IPS-18c (cell line): Measurements from ENCODE around the gene MLLT3.

Experiments used
- H3K4me3 ChIP-seq: 2 replicates; pipeline ENCODE4 v1.7.0; 2013; ENCODE audit warnings: low read depth, mild to moderate bottlenecking, low read length, moderate library complexity; ENCODE audit not compliant: insufficient read depth
- H3K9me3 ChIP-seq: one replicate; pipeline ENCODE4 v1.6.1; 2013; ENCODE audit warnings: mild to moderate bottlenecking, low read length, moderate library complexity; ENCODE audit not compliant: control insufficient read depth, insufficient read depth

MLLT3 gene

DNA sequence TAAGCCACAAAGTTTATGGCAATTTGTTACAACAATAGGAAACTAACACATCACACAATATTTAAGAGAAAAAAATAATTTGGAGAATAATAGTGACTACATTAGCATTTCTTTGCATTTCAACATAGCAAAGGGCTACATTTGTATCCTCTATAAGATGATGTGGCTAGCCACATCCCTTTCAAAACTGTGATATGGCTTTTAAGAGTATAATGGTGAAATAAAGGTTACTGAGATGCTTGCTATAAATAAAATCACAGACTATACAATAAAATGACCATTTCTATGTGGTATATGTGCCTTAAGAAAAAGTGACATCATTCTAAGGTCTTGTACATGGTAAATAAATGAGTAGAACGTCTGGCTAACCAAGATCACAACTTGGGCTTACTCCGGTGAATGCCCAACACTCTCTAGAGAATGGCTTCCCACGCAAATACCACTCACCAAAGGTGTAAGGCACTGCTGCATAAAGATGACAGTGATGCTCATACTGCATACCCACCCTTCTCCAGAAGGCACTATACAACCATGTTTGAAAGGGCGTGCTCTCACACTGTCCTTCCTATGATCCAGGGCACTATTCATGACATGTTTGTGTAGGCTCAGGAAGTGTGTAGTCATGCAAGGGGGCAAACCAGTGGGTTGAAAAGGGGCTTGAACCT is 286.5 kb downstream of the MLLT3 start:
- Histone ChIP-seq H3K9me3 (peaks cover 3% of the 10 kb centered on the region), H3K4me3 (no peak overlapping the region)

GRCh38 chr9:20333991-20334390 is 288.3 kb downstream of the MLLT3 start:
- Histone ChIP-seq H3K9me3 (peaks cover 3% of the 10 kb centered on the region), H3K4me3 (no peak overlapping the region)

DNA sequence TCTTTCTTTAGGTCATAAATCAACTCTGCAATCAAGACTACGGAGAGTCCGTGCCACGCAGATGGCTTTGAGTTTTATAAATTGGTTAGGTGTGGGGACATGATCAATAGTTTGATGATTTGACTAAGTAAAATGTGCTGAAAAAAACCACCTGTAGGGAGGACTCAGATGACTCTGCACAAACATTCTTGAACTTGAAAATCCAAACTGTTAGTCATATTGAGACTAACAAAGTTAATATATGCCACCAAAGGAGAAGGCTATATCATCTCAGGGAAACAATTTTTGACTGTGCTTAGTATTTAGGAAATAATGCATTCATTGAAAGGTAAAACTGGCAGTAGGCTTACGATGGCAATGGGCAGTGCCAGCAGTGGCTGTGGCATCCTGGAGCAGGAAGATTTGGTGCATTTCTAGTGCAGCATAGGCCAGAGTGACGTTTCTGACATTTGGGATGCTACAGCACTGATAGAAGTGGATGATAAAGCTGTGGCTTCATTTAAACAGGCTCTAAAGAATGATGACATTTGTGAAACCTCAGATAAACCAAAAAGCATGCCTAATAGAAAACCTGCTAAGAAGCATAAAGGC is 291.1 kb downstream of the MLLT3 start:
- Histone ChIP-seq H3K4me3 (no peak overlapping the region), H3K9me3 (no peaks in the 10 kb centered on the region)

GRCh38 chr9:20330688-20331087 is 291.6 kb downstream of the MLLT3 start:
- Histone ChIP-seq H3K9me3 (no peaks in the 10 kb centered on the region), H3K4me3 (no peak overlapping the region)

DNA sequence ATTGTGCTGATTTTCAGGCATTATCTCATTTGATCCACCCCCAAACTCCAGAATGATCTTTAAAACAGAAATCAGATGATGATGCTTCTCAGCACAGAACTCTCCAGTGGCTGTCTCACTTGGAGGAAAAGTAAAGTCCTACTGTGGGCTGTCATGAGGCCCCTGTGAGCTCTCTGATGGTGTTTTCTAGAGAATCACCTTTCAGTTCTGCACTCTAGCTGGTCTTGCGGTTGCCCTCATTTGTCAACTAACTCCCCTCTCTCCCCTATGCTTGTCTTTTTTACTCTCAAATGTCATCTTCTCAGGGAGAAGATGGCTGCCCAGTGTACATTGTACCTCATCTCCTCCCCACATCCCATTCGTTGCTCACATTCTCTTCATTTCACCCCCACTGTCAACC is 295.8 kb downstream of the MLLT3 start:
- no peak overlapping the region for H3K4me3 ChIP-seq
- no peaks in the 10 kb centered on the region for H3K9me3 ChIP-seq

DNA sequence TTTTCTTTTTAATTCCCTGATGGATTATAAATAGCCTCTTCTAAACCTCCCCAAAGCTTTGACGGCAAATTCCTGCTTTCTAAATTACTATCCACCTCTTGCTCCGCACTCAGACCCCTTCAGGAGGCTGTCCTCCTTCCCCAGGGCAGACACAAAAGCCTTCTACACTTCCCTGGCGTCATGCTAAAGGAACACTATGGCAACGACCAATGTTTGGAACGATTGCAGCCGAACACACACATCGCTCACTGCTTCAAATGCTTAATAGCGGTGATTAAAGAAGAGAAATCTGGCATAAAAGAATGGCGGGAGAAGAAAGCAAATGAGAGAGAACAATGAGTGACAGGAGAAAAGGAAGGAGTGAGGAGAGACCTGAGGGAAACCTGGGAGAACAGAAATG is 297.3 kb downstream of the MLLT3 start:
- H3K9me3 ChIP-seq: no peaks in the 10 kb centered on the region
- H3K4me3 ChIP-seq: no peak overlapping the region

GRCh38 chr9:20322212-20322611 is 300.1 kb downstream of the MLLT3 start:
- Histone ChIP-seq H3K4me3 (no peak overlapping the region), H3K9me3 (no peaks in the 10 kb centered on the region)

DNA sequence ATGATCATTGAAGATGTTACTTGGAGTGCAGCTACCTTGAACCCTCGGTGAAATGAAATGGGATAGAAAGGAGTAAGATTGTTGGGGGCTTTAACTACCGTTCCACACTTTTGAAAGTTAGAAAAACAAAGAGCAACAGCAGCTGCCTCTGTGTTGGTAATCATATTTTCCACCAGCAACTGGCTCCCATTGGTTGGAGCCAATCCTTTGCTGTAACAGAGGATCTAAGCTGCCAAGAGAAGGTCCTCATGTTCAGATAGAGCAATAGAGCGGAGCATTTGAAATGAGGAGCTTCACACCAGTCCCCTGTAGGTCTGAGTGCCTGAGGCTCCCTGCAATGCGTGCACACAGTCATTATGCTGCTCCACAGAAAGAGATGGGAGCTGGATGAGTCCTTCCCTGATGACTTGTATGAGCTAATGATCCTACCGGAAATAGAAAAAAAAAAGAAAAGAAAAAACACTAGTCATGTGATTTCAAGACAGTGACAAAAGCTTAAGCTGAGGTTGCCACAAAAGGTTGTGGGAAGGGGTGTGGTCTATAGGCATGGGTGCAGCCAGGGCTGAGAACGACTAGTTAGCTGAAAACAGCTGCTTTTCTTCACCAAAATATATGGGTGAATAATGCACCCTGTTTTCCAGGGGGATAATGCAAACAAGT is 300.7 kb downstream of the MLLT3 start:
- Histone ChIP-seq H3K4me3 (no peak overlapping the region), H3K9me3 (no peaks in the 10 kb centered on the region)

DNA sequence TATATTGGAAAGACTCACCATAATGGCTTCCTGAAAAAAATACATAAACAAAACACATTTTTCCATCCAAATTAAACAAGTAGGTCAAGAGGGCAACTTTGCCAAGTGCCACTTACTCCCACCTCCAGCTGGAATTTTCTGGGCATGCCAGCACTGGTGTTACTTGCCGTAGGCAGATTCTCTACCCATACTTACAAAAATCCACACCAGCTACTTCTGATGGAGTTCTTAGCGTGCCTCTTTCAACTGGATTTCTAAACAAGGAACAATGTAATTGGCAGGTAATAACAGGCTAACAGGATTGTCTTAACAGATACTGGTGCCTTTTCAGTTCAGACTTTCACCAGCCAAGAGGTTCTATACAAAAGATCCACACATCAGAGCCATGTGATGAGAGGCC is 301.4 kb downstream of the MLLT3 start:
- Histone ChIP-seq H3K9me3 (no peaks in the 10 kb centered on the region), H3K4me3 (no peak overlapping the region)

DNA sequence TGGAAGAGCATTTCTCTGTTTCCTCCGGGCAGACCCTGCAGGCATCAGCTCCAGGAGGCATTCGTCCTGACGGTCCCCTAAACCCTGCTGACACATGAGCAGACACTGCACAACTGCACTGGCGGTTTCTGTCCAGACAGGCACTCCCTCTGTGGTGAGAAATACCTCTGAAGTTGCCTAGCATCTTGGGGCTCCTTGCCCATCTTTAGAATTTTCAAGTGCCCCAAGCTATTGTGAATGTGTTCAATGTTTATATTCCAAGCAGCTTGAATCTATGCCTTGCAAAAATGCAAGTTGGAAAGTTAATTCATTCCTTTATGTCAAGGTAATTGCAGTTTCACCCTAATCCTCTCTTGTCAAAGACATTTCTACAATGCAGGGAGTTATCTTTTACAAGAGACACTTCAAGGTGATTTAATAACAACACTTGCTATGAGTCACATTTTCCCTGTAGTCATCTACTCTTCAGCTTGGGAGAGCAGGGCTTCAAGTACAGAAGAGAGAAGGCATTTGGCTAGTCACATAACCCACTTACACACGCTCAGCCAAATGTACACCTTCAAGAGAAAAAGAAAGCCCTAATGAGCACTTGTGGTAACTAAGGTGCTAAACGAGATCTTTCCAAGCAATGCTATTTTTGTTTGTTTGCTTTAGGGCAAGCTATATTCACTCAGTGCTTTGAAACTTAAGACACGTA is 302.5 kb downstream of the MLLT3 start:
- Histone ChIP-seq H3K9me3 (no peaks in the 10 kb centered on the region), H3K4me3 (no peak overlapping the region)

GRCh38 chr9:20319241-20319640 is 303.1 kb downstream of the MLLT3 start:
- Histone ChIP-seq H3K9me3 (no peaks in the 10 kb centered on the region), H3K4me3 (no peak overlapping the region)

- Histone ChIP-seq H3K9me3 (no peaks in the 10 kb centered on the region), H3K4me3 (no peak overlapping the region)
Observed at GRCh38 chr9:20317701-20318100, 304.6 kb downstream of the MLLT3 start.

GRCh38 chr9:20316372-20316771 is 305.9 kb downstream of the MLLT3 start:
- Histone ChIP-seq H3K9me3 (no peaks in the 10 kb centered on the region), H3K4me3 (no peak overlapping the region)

- Histone ChIP-seq H3K4me3 (no peak overlapping the region), H3K9me3 (no peaks in the 10 kb centered on the region)
Observed at GRCh38 chr9:20315677-20316076, 306.6 kb downstream of the MLLT3 start.

GRCh38 chr9:20314981-20315380 is 307.3 kb downstream of the MLLT3 start:
- no peak overlapping the region for H3K4me3 ChIP-seq
- H3K9me3 ChIP-seq: no peaks in the 10 kb centered on the region

GRCh38 chr9:20313415-20313814 is 308.9 kb downstream of the MLLT3 start:
- Histone ChIP-seq H3K4me3 (no peak overlapping the region), H3K9me3 (no peaks in the 10 kb centered on the region)

GRCh38 chr9:20312732-20313131 is 309.6 kb downstream of the MLLT3 start:
- H3K9me3 ChIP-seq: no peaks in the 10 kb centered on the region
- no peak overlapping the region for H3K4me3 ChIP-seq

- no peaks in the 10 kb centered on the region for H3K9me3 ChIP-seq
Observed at GRCh38 chr9:20310024-20310423, 312.3 kb downstream of the MLLT3 start.

More at GRCh38 chr9:20310024-20310423, 312.3 kb downstream of the MLLT3 start:
- H3K4me3 ChIP-seq: no peak overlapping the region
